NCI-H526 (cell line): ENCODE results near the gene ADAM15.

Experiments
- DNase-seq, 2 experiments: peaks; one replicate each; lab custom pipeline; 2025; lab: John Stamatoyannopoulos, UW

The ADAM15 gene

GRCh38 chr1:155052439-155053395, 1.6 kb downstream of the ADAM15 start:
- peak; percentile 54 to 86 for DNase-seq

- DNase-seq, result no peak
Measured at GRCh38 chr1:155053531-155054105, 2.5 kb downstream of the ADAM15 start.

GRCh38 chr1:155057104-155057503, 6.0 kb downstream of the ADAM15 start:
- DNase-seq, result no peak

- no peak for DNase-seq
Measured at GRCh38 chr1:155057788-155058211, 6.7 kb downstream of the ADAM15 start.

GRCh38 chr1:155060736-155061135, 9.6 kb downstream of the ADAM15 start:
- DNase-seq, result peak in 1 of 2 experiments; percentile 58

- DNase-seq, result peak; percentile 98 to 100
Measured at GRCh38 chr1:155061381-155062150, 10.4 kb downstream of the ADAM15 start.

GRCh38 chr1:155062151-155062686, 11.1 kb downstream of the ADAM15 start:
- peak in 1 of 2 experiments; percentile 88 for DNase-seq

- DNase-seq, result peak; percentile 97 to 99
Measured at GRCh38 chr1:155062702-155063411, 11.7 kb downstream of the ADAM15 start.

GRCh38 chr1:155063550-155064110, 12.5 kb downstream of the ADAM15 start, which contains the start of gene EFNA4:
TSS of gene EFNA4 (plus strand) at chr1:155063740. CDS start at chr1:155063824, 84 bp downstream.
- DNase-seq, result peak; percentile 92 to 99

- DNase-seq, result peak; percentile 77 to 96
Measured at GRCh38 chr1:155064111-155064831, 13.2 kb downstream of the ADAM15 start.

GRCh38 chr1:155064832-155065429, 13.8 kb downstream of the ADAM15 start:
- DNase-seq, result no peak

GRCh38 chr1:155066777-155067176, 15.7 kb downstream of the ADAM15 start:
- no peak for DNase-seq

- DNase-seq, result no peak
Measured at GRCh38 chr1:155068599-155068998, 17.5 kb downstream of the ADAM15 start.

- DNase-seq, result peak in 1 of 2 experiments; percentile 69
Measured at GRCh38 chr1:155069551-155070157, 18.5 kb downstream of the ADAM15 start.

GRCh38 chr1:155070158-155070621, 19.1 kb downstream of the ADAM15 start:
- peak in 1 of 2 experiments; percentile 77 for DNase-seq

GRCh38 chr1:155070721-155071569, 19.8 kb downstream of the ADAM15 start:
- DNase-seq, result peak; percentile 95 to 99

- peak; percentile 83 to 92 for DNase-seq
Measured at GRCh38 chr1:155071701-155072100, 20.6 kb downstream of the ADAM15 start.
